Heart left ventricle (tissue), 16 donors: ENCODE measurements around the gene C9orf78. TPM values are rescaled to one million over a fixed set of nuclear protein-coding genes. Genes with fewer than 3 reads are reported as not detected.

Source experiments
- ATAC-seq, 4 donors: fragments of 200-7000 bp; cut with Tn5 transposase; one replicate each; pipeline ENCODE4 v1.9.1; 2020 to 2022; ENCODE audit warnings: moderate library complexity in 4 of 4, mild to moderate bottlenecking in 3 of 4, moderate number of reproducible peaks in 1 of 4
- DNase-seq, 5 donors: peaks; one replicate each; pipeline ENCODE4 v3.0.0-alpha.2; 2020
- H3K27ac ChIP-seq, 12 donors: fragments of 200-600 bp; sonication (generic) in 4 of 12; one replicate each; pipeline versions ENCODE4 v1.5.0 to v1.8.0; 2016 to 2022; ENCODE audit warnings: mild to moderate bottlenecking in 2 of 12
- H3K27me3 ChIP-seq, 9 donors: fragments of 200-600 bp; sonication (generic) in 2 of 9; one replicate each; pipeline versions ENCODE4 v1.5.1 to v1.8.0; 2016 to 2022; ENCODE audit warnings: mild to moderate bottlenecking in 3 of 9
- H3K36me3 ChIP-seq, 9 donors: fragments of 200-600 bp; sonication (generic) in 2 of 9; one replicate each; pipeline versions ENCODE4 v1.5.0 to v1.8.0; 2018 to 2022; ENCODE audit warnings: mild to moderate bottlenecking in 2 of 9
- H3K4me1 ChIP-seq, 12 donors: fragments of 200-600 bp; sonication (generic) in 4 of 12; one replicate each; pipeline versions ENCODE4 v1.5.0 to v1.8.0; 2016 to 2022; ENCODE audit warnings: mild to moderate bottlenecking in 3 of 12
- H3K4me3 ChIP-seq, 12 donors: fragments of 200-600 bp; sonication (generic) in 4 of 12; one replicate each; pipeline versions ENCODE4 v1.5.0 to v1.8.0; 2017 to 2022; ENCODE audit warnings: mild to moderate bottlenecking in 9 of 12, moderate library complexity in 4 of 12
- H3K9me3 ChIP-seq, 12 donors: fragments of 200-600 bp; sonication (generic) in 4 of 12; one replicate each; pipeline versions ENCODE4 v1.5.0 to v1.8.0; 2016 to 2022; ENCODE audit warnings: mild to moderate bottlenecking in 1 of 12
- CTCF ChIP-seq, 12 donors: fragments of 200-600 bp; sonication (generic) in 4 of 12; IDR thresholded peaks; one replicate each; pipeline versions ENCODE4 v1.5.0 to v1.8.0; 2018 to 2022; ENCODE audit warnings: antibody characterized with exemption in 12 of 12, mild to moderate bottlenecking in 5 of 12
- POLR2A ChIP-seq, 2 donors: fragments of 450-650 bp; IDR thresholded peaks; one replicate each; pipeline ENCODE4 v1.6.1; 2017; ENCODE audit warnings: antibody characterized with exemption in 2 of 2, mild to moderate bottlenecking in 2 of 2, moderate library complexity in 2 of 2
- WGBS, 4 donors: extraction: QIAGEN DNeasy Blood & Tissue Kit in 2 of 4; methylation state at CpG; one replicate each; pipeline versions ENCODE4 v1.1.5 to v1.1.7; 2013 to 2018; 5-methylcytosine and 5-hydroxymethylcytosine counted together
- intact Hi-C, 10 donors: fragments of 100-400 bp; cut with DNase I; formaldehyde crosslinking; loops; one replicate each; pipeline versions ENCODE4 v1.11.1 to v1.14.2; 2022
- polyA plus RNA-seq, 2 donors: library from polyadenylated mRNA; stranded (reverse); fragments of 200-250 nt; gene quantifications; one replicate each; pipeline ENCODE4 v1.2.3, GENCODE V29; 2013
- total RNA-seq, 9 donors: library from RNA; depleted of rRNA in 2 of 9; stranded (reverse); fragments of >200 nt in 2 of 9; fragmentation: NEBNext Ultra II Directional in 3 of 9; extraction: Animal tissue kit (Norgen Biotek cat#: 25700) in 3 of 9; gene quantifications; one replicate each; pipeline versions ENCODE4 v1.1.0 to v1.2.4, GENCODE V29; 2016 to 2023
- donor health status: ischemic (EF 13 %, LVEDD 7.1; RV severe dilation, severe dysfunction).
- donor health status: healthy with polysubstance abuse.
- donor health status: DM: no; HTN: yes; CAD: no.
- donor health status: DM: no; HTN: no; CAD: no.
- donor health status: ischemic (EF 25% LVEDD 6.9; RV normal size, moderate dysfunction).
- donor health status: ischemic (EF 25% LVEDD 5.7; RV mildly dilated, moderate dysfunction).
- donor health status: healthy.
- donor health status: DM: yes; HTN: yes; CAD: no.
- donor health status: ischemic (EF 35%, LVEDD 5.7; RV mildly dilated, moderate dysfunction).
- donor health status: nonischemic (EF 11% LVEDD 7.7; RV severe dilation, severe dysfunction).
- donor health status: DM: yes; HTN: yes; CAD: no.
- donor health status: PGD.
- donor health status: ischemic (EF 29% LVEDD 5.4; RV normal size, mild dysfunction).
- donor health status: nonischemic (EF 23%, LVEDD 6.1; RV moderate dilation, normal function).

C9orf78 gene
- total and polyA plus RNA-seq, 11 donors: 28.4 to 69.2 (median 33.2) TPM

GRCh38 chr9:129852579-129852978 is 17.5 kb upstream of the C9orf78 start:
- no peak for TF ChIP-seq CTCF (IDR thresholded peaks at IDR 0.05)
- no peak for TF ChIP-seq POLR2A (IDR thresholded peaks at IDR 0.05)
- 76 to 90% (median 81%) methylated on average over 3 to 5 of the region's 5 CpGs for WGBS, 4 donors
- no peaks in the 10 kb centered on the region for H3K9me3 ChIP-seq
- ATAC-seq (no peak), DNase-seq (no peak)
- intact Hi-C loops: no loop called here
- H3K36me3 ChIP-seq: peaks cover 0 to 76% (median 72%) of the 10 kb centered on the region in 9 donors
- no peak overlapping the region for H3K4me3 ChIP-seq
- no peak overlapping the region for H3K27ac ChIP-seq
- no peaks in the 10 kb centered on the region for H3K27me3 ChIP-seq
- no peaks in the 10 kb centered on the region for H3K4me1 ChIP-seq

- intact Hi-C loops: no loop called here
- DNase-seq (no peak), ATAC-seq (no peak)
- no peaks in the 10 kb centered on the region for H3K27me3 ChIP-seq
- TF ChIP-seq POLR2A (IDR thresholded peaks at IDR 0.05) (no peak), CTCF (IDR thresholded peaks at IDR 0.05) (no peak)
- H3K4me3 ChIP-seq: no peak overlapping the region
- H3K9me3 ChIP-seq: no peaks in the 10 kb centered on the region
- no peaks in the 10 kb centered on the region for H3K4me1 ChIP-seq
- no peak overlapping the region for H3K27ac ChIP-seq
- WGBS, 4 donors: 69 to 90% (median 84%) methylated on average over 5 of the region's 5 CpGs
- peaks cover 0 to 69% (median 65%) of the 10 kb centered on the region in 9 donors for H3K36me3 ChIP-seq
These were observed 16.7 kb upstream of the C9orf78 start for GRCh38 chr9:129851821-129852220.

GRCh38 chr9:129850821-129851550 is 15.9 kb upstream of the C9orf78 start:
- TF ChIP-seq CTCF (IDR thresholded peaks at IDR 0.05): no peak
- TF ChIP-seq POLR2A (IDR thresholded peaks at IDR 0.05): no peak
- no peak for ATAC-seq
- no peaks in the 10 kb centered on the region for H3K27me3 ChIP-seq
- intact Hi-C loops: no loop called here
- DNase-seq: no peak
- peak overlapping the region in 1 of 12 donors; percentile 55 for H3K27ac ChIP-seq
- WGBS, 4 donors: 90 to 92% (median 92%) methylated on average over 6 of the region's 6 CpGs
- H3K4me3 ChIP-seq: no peak overlapping the region
- H3K9me3 ChIP-seq: no peaks in the 10 kb centered on the region
- H3K36me3 ChIP-seq: peaks cover 0 to 62% (median 56%) of the 10 kb centered on the region in 9 donors
- H3K4me1 ChIP-seq: no peaks in the 10 kb centered on the region

GRCh38 chr9:129849901-129850300 is 14.8 kb upstream of the C9orf78 start:
- no peak for TF ChIP-seq POLR2A (IDR thresholded peaks at IDR 0.05)
- TF ChIP-seq CTCF (IDR thresholded peaks at IDR 0.05): no peak
- Histone ChIP-seq H3K4me3 (no peak overlapping the region), H3K36me3 (peaks cover 0 to 53% (median 49%) of the 10 kb centered on the region in 9 donors), H3K9me3 (no peaks in the 10 kb centered on the region), H3K27ac (peak overlapping the region in 1 of 12 donors; percentile 55), H3K27me3 (no peaks in the 10 kb centered on the region), H3K4me1 (peaks cover 0 to 6% (median 0%) of the 10 kb centered on the region in 12 donors)
- DNase-seq (no peak), ATAC-seq (no peak)
- WGBS, 4 donors: 74 to 77% (median 76%) methylated on average over 6 of the region's 6 CpGs
- intact Hi-C loops: no loop called here
